Activated T-cell treated with anti-CD3 and anti-CD28 coated beads, Interleukin-2, amount 50 U/mL, for 1 hour (primary cell): ENCODE data around the gene CBL.

Experiments
- DNase-seq: peaks from one replicate; pipeline ENCODE4 v3.0.0-alpha.2; 2020

Gene CBL

DNA sequence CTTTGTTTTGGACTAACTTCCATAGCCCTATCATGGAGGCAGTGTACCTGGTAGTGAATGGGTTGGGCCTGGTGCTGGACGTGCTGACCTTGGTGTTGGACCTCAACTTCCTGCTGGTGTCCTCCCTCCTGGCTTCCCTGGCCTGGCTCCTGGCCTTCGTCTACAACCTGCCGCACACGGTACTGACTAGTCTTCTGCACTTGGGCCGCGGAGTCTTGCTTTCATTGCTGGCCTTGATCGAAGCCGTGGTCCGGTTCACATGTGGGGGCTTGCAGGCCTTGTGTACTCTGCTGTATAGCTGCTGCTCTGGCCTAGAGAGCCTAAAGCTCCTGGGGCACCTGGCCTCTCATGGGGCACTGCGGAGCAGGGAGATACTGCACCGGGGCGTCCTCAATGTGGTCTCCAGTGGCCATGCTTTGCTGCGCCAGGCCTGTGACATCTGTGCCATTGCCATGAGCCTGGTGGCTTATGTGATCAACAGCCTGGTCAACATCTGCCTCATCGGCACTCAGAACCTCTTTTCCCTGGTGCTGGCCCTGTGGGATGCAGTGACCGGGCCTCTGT, 129.0 kb downstream of the CBL start:
- DNase-seq, result no peak

- no peak for DNase-seq
Observed at GRCh38 chr11:119335655-119336543, 129.8 kb downstream of the CBL start.

DNA sequence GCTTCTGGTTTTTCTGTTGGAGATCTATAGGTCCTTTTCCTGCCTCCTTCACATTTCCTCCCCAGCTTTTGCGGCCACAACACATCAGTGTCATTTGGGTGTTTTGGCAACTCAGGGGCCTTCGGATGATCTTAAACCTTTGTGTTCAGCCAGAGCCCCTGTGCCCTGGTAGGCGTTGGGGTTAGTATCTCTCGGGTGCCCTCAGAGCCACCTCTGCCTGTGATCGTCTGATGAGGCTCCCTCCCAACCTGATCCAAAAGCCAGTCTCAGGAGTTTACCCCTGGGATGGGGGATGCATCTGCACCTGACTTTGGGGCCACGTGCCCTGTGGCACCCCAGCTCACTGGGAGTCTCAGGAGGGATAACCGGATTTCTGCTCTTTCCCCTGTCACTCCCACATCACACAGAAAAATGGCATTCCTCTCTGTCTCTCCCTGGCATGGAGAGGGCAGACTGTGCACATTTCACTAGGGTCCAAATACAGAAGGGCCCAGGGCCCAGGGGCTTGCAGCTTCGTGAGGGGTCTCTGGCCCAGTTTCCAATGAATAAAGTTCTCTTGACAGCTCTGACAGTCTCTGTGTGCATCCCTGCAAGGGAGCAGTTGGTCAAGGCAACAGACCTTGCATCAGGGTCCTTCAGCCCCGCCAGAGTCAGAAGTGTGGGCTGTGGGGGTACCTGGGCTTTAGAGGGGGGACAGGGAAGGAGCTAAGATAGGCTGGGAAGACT, 130.8 kb downstream of the CBL start:
- no peak for DNase-seq

DNA sequence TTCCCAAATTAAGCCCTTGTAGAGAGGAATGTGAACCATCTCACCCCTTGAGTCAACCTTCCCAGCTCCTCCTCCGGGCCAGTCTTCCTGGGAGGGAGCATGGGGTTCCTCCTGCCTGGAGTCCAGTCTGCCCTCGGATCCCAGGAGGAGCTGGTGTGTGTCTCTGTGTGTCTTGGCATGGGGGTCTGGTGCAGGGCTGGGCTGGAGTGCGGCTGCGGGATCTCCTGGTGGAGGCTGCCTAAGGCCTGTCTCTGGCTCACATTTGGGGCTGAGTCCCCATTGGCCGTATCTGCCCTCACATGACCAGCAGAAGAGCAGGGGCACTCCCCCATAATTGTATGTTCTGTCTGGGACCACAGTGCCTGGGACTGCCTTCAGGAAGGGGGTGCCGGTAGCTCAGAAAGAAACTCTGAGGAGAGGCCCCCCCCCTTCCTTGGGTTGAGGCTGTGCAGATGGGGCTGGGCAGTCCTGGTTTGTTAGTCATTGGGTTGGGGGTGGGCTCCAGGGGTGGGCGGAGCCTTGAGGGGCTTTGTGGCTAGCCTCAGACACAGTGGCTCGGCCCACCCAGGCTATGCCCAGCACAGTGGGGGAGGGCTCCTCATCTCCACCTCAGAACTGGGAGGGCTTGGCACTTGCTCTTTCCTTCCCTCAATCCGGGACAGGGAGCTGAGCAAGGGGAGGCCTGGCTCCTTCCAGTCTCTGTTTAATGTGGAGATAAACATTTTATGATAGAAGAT, 131.6 kb downstream of the CBL start:
- no peak for DNase-seq

- DNase-seq, result peak; percentile 72
Observed at GRCh38 chr11:119338318-119338890, 132.3 kb downstream of the CBL start.

GRCh38 chr11:119338965-119339588, 132.9 kb downstream of the CBL start:
- DNase-seq, result no peak

DNA sequence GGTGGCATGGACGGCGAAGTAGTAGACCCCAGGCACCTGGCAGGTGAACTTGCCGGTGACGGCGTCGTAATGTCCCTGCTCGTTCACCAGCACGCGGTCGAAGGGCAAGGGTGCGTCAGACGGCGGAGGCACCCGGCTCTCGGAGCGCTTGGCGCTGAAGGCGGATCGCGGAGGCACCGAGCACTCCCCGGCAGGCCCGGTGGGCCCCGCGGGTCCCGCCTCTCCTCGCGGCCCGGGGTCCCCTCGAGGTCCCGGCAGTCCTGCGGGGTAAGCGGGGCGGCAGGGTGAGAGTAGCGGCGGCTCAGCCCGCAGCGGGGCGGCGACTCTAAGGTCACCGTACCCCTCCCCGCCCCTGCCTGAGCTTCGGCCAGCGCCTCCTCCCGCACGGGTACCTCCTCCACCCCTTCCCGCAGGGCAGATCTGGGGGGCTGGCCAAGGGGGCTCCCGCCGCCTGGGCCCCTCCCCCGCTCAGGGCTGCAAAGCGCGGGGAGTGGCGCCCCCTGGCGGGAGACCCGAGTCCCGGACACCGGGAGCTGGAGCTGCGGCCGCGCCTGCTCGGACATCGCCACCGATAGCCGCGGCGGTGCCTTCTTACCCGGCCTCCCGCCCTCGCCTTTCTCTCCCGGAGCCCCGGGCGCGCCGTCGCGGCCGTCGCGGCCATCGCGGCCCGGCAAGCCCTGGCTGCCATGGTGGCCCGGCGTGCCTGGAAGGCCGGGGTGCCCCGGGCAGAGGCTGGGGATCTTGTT, 133.6 kb downstream of the CBL start:
- DNase-seq, result peak; percentile 54

GRCh38 chr11:119340335-119341221, 134.4 kb downstream of the CBL start, which contains the start of gene C1QTNF5:
Gene C1QTNF5, minus strand, starts transcription at chr11:119340883. Its CDS starts 486 bp downstream, at chr11:119340397.
- DNase-seq, result no peak

- no peak for DNase-seq
Observed at GRCh38 chr11:119341222-119342022, 135.3 kb downstream of the CBL start.

- no peak for DNase-seq
Observed at GRCh38 chr11:119342023-119342300, 135.8 kb downstream of the CBL start.

- DNase-seq, result no peak
Observed at GRCh38 chr11:119342362-119343130, 136.4 kb downstream of the CBL start.

DNA sequence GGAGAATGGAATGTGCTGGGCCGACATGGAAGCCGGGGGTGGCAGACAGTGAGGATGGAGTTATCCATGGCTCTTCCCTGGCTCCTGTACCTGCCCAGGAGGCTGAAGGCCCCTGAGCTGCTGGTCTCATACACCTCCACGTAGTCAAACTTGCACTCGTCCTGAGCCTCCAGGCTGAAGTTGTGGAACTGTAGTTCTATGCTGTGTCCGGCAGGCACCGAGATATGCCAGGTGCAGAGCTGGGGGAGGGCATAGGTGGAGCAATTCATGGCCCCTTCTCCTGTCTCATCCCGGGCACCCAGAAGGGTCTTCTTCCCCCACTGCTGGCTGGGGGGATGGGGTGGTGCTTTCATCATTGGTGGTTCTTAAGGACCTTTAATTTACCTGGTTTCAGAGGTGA, 137.6 kb downstream of the CBL start:
- DNase-seq, result no peak

DNA sequence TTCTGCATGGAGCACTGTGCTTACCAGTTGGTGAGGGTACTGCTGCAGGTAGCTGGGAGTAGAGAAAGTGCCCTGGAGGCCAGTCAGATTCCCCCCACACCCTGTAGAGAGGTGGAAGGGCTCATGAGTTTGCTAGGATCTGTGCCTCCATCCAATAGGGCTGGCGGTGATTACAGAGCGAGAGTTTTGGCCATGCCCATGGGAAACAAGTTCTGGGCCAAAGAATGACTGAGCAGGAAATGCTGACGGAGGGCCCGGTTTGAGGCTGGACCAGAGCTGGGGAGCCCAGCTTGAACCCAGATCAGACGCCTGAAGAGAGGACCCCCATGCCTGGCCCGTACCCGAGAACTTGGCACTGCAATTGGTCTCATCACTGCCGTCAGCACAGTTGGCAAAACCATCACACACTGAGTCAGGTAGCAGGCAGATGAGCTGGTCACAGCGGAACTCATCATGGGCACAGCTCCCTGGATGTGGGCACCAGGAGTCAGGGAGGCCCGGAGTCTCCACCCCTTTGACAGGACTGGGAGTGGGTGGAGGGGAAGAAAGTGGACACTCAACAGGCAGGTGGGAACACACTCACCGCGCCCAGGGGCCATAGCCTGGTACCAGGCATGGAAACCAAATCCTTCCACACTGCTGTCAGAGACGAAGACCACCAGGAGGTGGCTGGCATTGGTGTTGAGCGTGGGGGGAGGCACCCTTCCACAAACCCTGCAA, 138.3 kb downstream of the CBL start:
- DNase-seq, result no peak

GRCh38 chr11:119345685-119346084, 139.5 kb downstream of the CBL start:
- no peak for DNase-seq

- DNase-seq, result no peak
Observed at GRCh38 chr11:119346605-119347004, 140.5 kb downstream of the CBL start, which contains the start of gene MFRP. Gene MFRP, minus strand, starts transcription at chr11:119346705. Its CDS starts 192 bp downstream, at chr11:119346513.

- DNase-seq, result no peak
Observed at GRCh38 chr11:119347242-119347641, 141.1 kb downstream of the CBL start.

- DNase-seq, result no peak
Observed at GRCh38 chr11:119347940-119348605, 141.9 kb downstream of the CBL start.
